HG03571 (cell line): ENCODE data around the gene TMEM9.

Experiments
- ATAC-seq: cut with Tn5 transposase; IDR thresholded peaks from one replicate; pipeline ENCODE4 v1.9.1; 2021; ENCODE audit not compliant: unreplicated experiment

The TMEM9 gene

GRCh38 chr1:201085902-201086735, 68.2 kb downstream of the TMEM9 start:
- ATAC-seq, result no peak
